NCI-H128 (cell line): Measurements from ENCODE around the gene BCAS3.

Experiments
- DNase-seq: peaks from one replicate; lab custom pipeline; 2025; ENCODE audit not compliant: unreplicated experiment; lab: John Stamatoyannopoulos, UW

BCAS3 gene

DNA sequence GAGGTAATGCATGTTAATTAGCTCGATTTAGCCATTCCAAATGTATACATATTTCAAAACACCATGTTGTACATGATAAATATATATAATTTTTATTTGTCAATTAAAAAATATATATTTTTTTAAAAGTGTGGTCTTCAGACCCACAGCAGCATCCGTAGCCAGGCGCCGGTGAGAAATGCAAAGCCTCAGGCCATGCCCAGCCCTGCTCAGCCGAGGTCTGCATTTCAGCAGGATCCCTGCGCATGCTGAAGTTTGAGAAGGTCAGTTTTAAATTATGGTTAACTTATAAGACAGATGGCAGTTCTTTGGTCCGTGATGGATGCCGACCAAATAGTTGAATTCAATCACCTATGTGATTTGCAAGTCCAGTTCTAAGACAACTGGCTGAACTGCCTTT lies 694.0 kb downstream of the BCAS3 start:
- DNase-seq = no peak

DNA sequence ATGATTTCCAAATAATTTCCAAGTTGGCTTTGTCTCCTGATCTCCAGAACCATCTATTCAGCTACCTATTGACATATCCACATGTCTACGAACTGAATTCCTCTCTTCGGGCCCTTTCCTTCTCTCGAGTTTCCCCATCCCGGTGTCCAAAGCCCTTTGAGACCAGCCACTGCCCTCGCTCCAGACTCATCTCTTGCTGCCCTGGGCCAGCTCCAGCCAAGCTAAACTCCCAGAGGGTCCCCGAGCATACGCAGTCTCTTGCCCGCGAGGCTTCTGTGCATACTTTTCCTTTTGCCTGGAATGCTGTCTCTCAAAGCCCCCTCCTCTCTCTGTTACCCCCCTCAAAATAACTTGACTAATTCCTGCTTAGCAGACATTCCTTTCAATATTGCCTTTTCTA lies 694.8 kb downstream of the BCAS3 start:
- no peak for DNase-seq

DNA sequence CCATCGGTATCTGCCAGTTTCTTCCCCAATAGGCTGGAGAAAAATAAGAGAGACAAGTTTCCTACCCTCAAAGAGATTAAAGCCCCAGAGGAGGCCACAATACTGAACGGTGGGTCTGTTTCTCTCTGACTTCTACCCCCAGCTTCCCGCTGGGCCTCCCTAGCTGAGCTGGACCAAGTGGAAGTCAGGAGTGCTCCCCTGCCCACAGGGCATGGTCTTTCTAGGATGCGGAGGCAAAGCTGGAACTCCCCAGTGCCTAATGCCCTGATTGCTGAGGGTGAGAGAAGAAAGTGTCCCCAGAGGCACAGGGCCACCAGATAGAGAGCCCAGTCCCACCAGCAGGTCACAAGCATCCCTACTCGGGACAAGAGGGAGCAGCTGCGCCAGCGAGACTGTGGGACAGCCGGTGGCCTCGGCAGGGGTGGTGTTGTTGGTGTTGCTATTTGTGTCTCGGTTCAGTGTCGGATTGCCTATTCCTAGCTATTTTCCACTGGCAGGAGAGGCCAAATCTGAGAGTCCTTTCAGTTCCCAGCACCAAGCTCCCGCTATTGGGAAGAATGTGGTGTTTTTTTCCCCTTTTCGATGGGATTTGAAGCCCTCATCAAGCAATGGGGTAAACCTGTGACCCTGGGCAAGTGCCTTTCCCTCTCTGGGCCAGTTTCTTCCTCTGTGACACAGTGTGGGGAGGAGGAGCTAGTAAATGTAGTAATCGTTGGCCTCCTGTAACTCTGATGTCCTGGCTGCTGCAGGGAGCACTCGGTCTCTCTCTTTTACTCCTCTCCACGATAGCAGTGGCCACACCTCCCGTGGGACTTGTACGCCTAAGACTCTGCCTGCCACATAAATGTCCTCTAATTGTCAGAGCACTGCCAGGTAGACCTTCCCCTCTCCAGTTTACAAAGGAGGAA lies 699.5 kb downstream of the BCAS3 start:
- no peak for DNase-seq

DNA sequence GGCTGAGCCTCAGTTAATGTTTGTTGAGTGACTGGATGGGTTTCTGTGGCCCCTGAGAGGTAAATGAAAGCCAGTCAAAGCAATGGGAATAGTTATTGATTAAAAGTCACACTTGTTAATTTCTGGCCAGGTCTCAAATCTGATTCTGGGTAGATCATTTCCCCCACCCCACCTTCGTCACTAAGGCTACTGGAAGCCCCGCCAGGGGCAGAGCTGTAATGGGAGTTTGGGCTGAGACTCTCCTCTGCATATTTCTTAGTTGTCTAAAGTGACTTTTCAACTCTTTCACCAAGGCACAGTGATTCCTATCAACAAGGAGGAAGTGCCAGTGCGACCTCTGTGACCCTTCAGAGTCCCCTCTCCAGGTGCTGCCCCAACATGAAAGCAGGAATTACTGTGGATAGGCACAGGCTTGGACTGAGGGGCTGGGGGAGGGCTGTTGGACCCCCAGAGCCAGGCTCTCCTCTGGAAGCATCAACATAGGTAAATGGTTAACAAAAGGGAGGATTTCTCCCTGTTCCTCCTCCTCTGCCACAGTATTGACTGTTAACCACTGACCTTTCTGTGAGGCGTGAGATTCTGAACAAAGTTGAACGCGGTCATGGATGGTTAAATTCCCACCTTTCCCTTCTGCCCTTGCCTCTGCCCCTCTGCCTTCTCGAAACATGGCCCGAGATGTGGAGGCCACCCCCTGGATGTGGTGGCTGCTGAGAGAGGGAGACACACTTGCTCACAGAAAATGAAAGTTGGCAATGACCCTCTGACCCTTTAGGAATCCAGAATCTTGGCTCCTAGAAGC lies 701.2 kb downstream of the BCAS3 start:
- DNase-seq = no peak

DNA sequence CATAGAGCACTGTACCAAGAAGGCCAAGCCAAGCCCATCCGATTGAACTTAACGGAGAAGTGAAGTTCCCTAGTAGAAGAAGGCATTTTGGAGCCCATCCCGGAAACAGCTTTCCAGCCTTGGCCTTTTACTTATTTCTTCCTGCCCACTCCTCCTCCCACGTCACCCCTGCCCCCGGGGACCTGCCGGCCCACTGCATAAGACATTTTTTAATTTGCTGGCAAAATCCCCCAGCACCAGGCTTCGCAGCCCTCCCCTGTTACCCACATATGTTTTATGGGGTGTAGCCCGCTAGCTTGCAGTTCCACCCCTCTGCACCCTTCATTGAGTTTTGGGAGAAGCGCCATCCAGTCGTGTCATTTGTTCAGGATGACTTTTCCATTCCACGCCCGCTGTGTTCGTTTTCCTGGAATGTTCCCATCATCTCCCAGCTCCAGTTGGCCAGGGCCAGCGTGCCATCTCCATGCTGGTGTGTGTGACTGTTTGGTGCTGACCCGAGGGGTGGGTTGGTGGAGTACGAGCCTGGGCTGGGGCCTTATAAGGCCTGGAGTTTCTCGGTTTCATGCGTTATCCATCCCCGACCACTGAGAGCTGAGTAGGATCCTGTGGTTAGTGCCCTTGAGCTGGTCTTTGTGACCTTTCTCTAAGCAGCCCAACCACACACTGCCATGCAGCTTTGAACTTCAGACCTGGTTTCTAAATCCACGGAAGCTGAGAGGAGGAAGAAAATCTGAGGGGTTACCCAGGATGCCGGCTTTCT lies 702.0 kb downstream of the BCAS3 start:
- no peak for DNase-seq

DNA sequence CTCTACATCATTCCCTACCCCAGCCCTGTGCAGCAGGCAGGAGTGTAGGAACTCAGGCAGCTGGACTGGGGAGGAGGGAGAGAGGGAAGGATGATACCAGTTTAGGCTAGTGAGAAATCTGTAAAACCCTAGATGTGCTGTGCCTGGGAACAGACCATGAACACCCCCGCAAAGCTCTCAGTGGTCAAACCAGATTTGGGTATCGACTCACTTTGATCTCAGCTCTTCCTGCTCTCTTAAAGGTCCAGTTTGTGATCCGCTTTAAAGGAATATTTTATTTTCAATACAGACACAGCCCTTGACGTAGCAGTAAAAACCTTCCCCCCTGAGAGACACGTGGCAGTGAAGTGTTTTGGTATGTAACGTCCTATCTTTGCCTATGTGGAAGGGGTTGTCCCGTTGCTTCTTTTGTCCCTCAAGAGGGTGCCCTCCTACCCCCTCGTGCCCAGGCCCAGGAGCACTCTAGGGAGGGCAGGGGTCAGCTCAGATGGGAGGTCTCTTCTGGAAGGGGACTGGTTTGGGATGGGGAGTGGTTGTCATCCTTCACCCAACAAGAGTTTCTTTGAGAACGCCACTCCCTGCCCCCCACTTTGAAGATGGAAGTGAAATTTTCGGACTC lies 702.7 kb downstream of the BCAS3 start:
- no peak for DNase-seq

DNA sequence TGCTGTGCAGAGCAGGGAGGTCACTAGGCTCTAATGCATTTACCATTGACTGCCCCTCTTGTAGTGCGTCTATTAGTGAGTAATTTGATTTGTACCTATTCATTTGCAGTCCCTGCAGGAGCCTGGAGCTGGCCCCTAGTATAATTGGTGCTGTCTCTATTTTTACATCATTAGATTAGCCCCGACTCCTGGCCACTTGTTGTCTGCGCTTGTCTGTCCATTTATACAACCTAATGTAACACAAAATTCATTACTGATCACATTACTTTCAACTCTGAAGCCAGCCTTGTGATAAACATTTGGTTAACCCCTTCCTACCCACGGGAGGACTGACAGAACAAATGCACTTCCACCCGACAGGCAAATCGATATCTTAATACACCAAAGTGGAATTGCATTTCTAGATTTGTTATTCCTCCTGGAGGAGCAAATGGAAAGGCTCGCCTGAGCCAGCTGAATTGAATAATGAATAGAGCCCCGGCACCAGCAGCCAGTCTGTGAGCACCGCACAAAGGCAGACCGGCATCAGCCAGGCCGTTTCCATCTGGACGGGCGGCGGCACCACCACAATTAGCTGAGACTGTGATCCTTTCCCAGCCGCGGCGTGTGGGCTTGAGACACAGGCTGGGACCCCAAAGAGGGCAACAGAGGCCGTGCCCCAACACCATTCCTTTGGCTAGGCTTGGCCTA lies 703.3 kb downstream of the BCAS3 start:
- DNase-seq = no peak

DNA sequence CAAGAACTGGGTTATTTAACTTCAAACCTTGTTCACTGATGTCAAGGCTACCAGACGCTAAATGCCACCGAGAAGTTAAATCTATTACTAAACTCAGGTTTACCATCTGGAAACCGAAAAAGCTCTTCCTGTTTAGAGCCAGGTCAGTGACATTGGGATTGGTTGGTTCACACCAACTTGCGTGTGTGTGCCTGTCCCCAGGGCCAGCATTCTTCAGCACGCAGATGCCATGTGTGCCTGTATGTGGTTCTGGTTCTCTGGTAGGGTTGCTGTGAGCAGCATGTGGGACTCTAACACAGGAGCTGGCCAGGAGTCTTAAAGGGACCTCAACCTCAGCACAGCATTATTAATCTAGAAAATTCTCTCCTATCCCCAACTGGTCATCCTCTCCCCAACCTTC lies 703.9 kb downstream of the BCAS3 start:
- no peak for DNase-seq

DNA sequence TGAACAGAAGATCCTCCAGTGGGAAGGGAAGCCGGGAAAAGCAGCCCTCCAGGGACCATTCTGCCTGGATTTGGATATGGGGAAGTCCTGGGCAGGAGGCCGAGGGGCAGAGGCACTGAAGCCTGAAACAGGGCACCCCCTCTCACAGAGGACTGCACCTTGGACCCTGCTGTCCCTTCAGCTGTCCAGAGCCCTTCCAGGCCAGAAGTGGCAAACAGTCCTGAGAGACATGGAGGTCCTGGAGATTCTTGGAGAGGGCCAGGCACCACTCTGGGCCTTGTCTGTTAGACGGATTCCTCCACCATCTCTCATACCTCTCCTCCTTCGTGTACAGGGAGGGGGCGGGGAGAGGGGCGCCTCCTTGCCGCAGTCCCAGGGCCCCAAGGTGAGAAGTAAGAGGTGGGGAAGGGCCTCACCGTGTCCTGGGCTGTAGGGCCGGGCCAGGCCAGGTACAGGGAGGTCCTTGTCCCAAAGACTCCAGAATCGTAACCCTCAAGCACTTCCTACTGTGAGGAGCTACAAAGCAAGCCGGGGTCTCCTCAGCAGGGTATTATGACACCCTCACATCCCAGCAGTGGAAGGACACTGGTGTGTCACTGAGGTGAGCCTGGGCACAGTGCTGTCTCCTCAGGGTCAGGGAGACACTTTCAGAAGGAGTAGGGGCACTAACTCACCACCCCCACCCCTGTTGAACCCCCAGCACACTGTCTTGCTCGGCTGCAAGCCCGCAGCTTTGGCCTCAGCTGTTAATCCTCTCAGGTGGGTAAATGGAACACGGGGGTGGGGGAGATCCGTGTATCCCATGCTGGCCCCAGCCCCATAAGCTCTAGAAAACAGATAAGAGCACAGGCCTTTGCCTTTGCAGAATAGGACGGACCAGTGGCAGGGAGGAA lies 705.4 kb downstream of the BCAS3 start:
- DNase-seq = no peak

DNA sequence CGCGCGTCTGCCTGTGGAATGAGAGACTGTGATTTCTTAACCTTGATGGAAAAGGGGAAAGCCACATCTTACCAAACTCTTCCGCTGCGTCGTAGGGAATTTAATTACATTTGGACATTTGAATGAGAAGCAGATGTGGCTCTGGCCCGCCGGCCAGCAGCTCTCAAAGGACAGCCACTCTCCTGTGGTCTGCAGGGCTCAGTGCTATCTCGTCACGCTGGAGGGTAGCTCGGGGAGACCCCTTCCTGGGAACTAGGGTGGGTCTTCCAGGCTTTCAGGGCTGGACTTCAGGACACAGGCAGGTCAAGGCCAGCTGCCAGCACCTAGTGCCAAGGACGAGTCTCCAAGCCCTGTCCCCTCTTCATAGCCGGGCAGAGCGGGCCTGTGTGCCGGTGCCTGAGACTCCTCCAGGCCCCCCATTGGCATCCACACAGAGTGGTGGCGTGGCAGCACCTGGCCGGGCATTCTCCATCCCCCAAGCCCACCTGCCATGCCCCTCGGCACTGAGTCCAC lies 706.1 kb downstream of the BCAS3 start:
- no peak for DNase-seq

DNA sequence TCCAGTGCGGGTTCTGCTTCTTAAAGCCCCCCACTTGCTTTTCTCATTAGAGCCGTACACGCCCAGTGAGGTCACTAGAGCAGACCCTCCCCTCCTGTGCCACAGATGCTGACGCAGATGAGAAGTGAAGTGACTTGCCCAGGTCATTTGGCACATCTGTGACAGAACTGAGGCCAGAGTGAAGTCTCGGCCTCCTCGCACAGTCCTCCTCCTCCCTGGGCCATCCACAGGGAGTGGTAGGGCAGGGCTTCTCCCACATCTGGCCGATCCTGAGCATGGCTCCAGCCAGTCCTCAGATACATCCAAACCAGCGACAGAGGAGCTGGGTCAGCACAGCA lies 706.7 kb downstream of the BCAS3 start:
- DNase-seq = no peak

DNA sequence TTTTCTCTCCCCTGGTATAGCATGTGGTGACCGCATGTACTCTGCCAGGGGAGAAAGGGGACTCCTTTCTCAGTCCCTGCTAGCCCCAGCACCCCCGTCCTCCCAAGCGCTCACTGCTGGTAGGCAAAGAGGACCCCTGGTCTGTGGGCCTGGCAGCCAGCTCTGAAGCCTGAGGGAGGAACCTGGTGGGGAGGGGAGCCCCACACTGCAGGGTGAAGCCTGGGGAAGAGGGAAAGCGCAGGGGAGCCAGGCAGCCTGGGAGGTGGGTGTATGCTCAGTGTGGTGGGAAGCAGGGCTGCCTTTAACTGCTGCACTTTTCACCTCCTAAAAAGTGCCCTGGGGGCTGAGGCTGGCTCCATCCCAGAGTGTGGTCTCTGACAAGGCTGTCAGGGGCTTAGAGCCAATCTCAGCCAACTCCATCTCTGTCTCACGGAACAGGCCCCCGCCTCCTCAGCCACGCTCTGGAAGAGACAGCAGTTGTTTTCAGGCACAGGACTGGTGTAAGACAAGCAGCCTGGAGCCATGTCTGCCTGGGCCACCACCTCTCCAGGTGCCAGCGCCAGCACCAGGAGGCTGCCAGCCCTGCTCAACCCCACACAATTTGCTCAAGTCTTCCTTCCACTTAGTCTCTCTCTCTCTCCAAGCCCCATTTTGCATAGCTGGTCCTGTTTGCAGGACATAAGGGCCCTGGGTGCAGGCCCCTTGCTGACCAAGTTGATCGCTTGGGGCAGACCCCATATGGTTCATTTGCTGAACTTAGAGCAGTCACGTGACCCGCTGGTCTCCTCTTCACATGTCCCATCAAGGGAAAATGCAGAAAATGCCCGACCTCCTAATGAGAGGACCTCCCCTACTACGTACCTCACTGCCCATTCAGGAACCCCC lies 707.3 kb downstream of the BCAS3 start:
- DNase-seq = no peak

DNA sequence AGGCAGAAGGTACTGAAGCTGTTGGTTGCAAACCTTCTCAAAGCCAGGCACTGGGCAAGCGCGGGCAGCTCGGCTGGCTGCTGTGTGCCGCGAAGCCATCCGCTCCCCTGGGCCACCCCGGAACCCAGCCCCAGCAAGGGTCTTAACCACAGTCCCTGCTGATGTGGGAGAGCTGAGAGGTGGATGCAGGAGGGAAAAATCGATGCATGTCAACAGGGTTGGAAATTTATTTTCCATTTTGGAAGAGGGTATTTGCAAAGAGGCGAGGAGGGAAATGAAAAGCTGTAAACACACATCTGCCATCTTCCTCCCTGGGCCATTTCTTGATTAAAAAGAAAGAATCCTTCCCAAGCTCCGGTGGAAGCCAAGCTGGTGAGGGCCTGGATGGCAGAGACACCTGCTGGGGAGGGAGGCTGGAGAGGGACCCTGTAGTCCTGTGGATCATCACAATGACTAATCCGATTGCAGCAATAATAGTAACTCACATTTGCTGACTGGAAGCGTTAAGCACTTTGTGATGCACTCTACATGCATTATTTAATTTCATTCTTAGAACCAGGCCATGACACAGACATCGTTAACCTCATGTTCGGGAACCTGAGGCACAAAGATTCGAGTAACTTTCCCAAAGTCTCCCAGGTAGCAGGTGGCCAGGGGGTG lies 708.1 kb downstream of the BCAS3 start:
- no peak for DNase-seq

DNA sequence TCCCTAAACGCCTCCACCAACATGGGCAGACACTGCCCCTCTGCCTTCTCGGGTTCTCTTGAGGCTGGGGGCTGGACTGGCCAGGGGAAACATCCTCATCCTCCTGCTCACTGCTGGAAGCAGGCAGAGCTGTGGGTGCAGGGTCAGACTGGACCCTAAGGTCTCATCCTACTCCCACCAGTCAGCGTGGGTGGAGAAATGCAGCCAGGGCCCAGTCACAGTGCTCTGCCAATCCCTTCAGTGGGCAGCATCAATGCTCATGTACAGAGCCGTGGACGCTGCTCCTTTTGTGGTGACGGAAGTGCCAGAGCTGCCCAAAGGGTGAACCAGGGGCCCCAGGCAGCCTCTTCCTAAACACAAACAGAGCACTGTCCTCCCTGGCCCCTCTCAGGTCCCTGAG lies 708.6 kb downstream of the BCAS3 start:
- no peak for DNase-seq

DNA sequence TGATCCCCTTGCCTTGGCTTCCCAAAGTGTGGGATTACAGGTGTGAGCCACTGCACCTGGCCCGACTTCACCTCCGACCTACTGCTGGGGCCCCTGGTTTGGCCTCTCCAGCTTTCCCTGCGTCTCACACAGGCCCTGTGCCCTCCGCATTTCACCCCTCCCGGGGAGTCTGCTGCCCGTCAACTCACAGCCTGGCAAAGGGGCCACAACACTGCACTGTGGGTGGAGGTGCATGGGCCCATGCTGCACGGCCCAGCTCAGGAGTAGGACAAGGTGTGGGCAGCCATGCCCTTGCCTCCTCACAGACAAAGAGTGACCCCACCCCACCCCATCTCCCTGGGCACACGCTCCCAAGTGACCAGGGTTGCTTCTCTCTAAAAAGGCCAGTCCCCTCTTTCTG lies 709.4 kb downstream of the BCAS3 start:
- no peak for DNase-seq

DNA sequence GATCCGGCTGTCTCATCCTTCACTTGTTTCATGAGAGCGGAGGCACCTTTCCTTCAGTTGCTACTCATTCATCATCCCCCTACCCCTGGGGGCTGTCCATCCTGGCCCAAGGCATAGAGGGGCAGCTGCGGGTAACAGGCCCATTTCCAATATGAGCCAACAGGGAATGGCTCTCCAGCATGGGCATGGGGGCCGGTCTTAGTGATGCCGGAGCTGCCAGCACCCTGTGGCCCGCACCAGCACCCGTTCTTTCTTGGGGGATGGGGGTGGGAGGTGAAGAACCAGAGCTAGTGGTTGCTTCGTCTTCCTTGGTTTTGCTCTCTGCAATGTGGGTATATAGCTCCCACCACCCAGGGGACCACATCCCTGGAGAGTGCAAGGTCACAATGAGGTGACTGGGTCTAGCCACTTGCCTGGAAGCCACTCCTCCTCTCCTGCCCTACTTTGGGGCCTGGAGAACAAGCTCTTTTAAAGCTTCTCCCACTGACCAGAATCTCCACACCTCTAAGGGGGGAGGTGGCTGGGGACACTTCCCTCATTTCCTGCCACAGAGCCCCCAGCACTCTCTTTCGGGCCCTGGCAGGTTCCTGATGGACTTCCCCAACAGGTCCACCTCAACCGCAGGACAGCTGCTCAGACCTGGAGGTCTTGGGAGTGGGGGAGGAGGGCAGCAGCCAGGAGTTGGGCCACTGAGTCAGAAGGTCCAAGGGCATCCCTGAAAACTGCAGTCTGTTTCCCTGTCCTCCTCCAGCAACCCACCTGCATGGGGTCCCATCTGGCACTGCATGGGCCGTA lies 710.1 kb downstream of the BCAS3 start:
- DNase-seq = no peak
